Inflammatory macrophage treated with lipopolysaccharide for 4 hours (primary cell): ENCODE data around the gene RFPL3.
"Not testable (repeated sequence)": the region's sequence is repeated elsewhere in the genome, so short reads cannot be mapped to it uniquely, and the experiment has no call there.

Experiments used
- DNase-seq: peaks from one replicate; pipeline ENCODE4 v3.0.0-alpha.2; 2020

RFPL3 gene

GRCh38 chr22:32354360-32355351, 3.0 kb upstream of the RFPL3 start:
- peak; percentile 5 for DNase-seq

- no peak for DNase-seq
Observed at GRCh38 chr22:32355760-32356159, 1.9 kb upstream of the RFPL3 start.

GRCh38 chr22:32360096-32360495, 2.4 kb downstream of the RFPL3 start:
- not testable (repeated sequence) for DNase-seq

GRCh38 chr22:32361257-32361656, 3.6 kb downstream of the RFPL3 start:
- DNase-seq, result no peak

GRCh38 chr22:32364210-32364609, 6.5 kb downstream of the RFPL3 start:
- DNase-seq, result no peak

GRCh38 chr22:32375678-32376450, 18.2 kb downstream of the RFPL3 start:
- no peak for DNase-seq

- DNase-seq, result no peak
Observed at GRCh38 chr22:32376681-32377080, 19.0 kb downstream of the RFPL3 start.

GRCh38 chr22:32378707-32379272, 21.1 kb downstream of the RFPL3 start:
- peak; percentile 27 for DNase-seq

- no peak for DNase-seq
Observed at GRCh38 chr22:32380991-32381390, 23.3 kb downstream of the RFPL3 start.

GRCh38 chr22:32385681-32386080, 28.0 kb downstream of the RFPL3 start:
- DNase-seq, result no peak

- DNase-seq, result no peak
Observed at GRCh38 chr22:32389685-32390084, 32.0 kb downstream of the RFPL3 start.

GRCh38 chr22:32395107-32395506, 37.4 kb downstream of the RFPL3 start:
- no peak for DNase-seq

- no peak for DNase-seq
Observed at GRCh38 chr22:32396255-32396654, 38.6 kb downstream of the RFPL3 start.

- DNase-seq, result no peak
Observed at GRCh38 chr22:32396746-32397145, 39.1 kb downstream of the RFPL3 start.

GRCh38 chr22:32401486-32401885, 43.8 kb downstream of the RFPL3 start:
- no peak for DNase-seq

- no peak for DNase-seq
Observed at GRCh38 chr22:32404021-32404420, 46.4 kb downstream of the RFPL3 start.

- peak; percentile 89 for DNase-seq
Observed at GRCh38 chr22:32407312-32407711, 49.6 kb downstream of the RFPL3 start.

- no peak for DNase-seq
Observed at GRCh38 chr22:32407936-32408335, 50.3 kb downstream of the RFPL3 start.

GRCh38 chr22:32409977-32410376, 52.3 kb downstream of the RFPL3 start:
- peak; percentile 23 for DNase-seq

- DNase-seq, result no peak
Observed at GRCh38 chr22:32410459-32410858, 52.8 kb downstream of the RFPL3 start.
